ENCODE results near the gene SLC4A9. TPM values are rescaled to one million over a fixed set of nuclear protein-coding genes. Genes with fewer than 3 reads are reported as not detected.

Gene SLC4A9
- total and polyA plus RNA-seq, 8 donors: 0.12 to 1.0 (median 0.32) TPM; not detected in 2

GRCh38 chr5:140424135-140424534, 64.1 kb downstream of the SLC4A9 start:
- no peak for DNase-seq
- Histone ChIP-seq H3K27me3 (no peaks in the 10 kb centered on the region), H3K27ac (no peak overlapping the region), H3K4me3 (no peak overlapping the region), H3K36me3 (no peaks in the 10 kb centered on the region), H3K4me1 (peaks cover 0 to 18% (median 8%) of the 10 kb centered on the region in 3 donors), H3K9me3 (no peaks in the 10 kb centered on the region)
- intact Hi-C loops (cut with DNase I): no loop called here
- no peak for TF ChIP-seq CTCF (IDR thresholded peaks at IDR 0.05)
- ATAC-seq: no peak
- no peak for FAIRE-seq
- 63 to 64% methylated on average over 3 of the region's 3 CpGs for WGBS, 2 donors

Other genes with a start within 250 kb of the SLC4A9 start
- gene PURA, start 246.1 kb upstream of the SLC4A9 start, total RNA-seq: 10 to 100 TPM in 3 of 6 donors, 1 to 10 TPM in 3; 8.3 to 17.2 (median 11.1) TPM
- 1 to 10 TPM; 3.2 to 3.9 TPM for gene PURA, start 246.1 kb upstream of the SLC4A9 start, polyA plus RNA-seq
- 1 to 10 TPM; 2.6 to 8.0 (median 5.8) TPM for gene IGIP, start 234.3 kb upstream of the SLC4A9 start, total RNA-seq
- 1 to 10 TPM; 3.8 to 7.0 TPM for gene IGIP, start 234.3 kb upstream of the SLC4A9 start, polyA plus RNA-seq
- gene CYSTM1, start 185.0 kb upstream of the SLC4A9 start, total RNA-seq: 10 to 100 TPM; 30.2 to 66.2 (median 44.9) TPM
- gene CYSTM1, start 185.0 kb upstream of the SLC4A9 start, polyA plus RNA-seq: 100 to 1,000 TPM in 1 of 2 donors, 10 to 100 TPM in 1; 80.6 to 185 TPM
- 10 to 100 TPM; 10.5 to 26.3 (median 15.0) TPM for gene PFDN1, start 57.1 kb upstream of the SLC4A9 start, total RNA-seq
- gene PFDN1, start 57.1 kb upstream of the SLC4A9 start, polyA plus RNA-seq: 10 to 100 TPM; 38.9 to 43.9 TPM
- gene HBEGF, start 13.6 kb upstream of the SLC4A9 start, total RNA-seq: 1 to 10 TPM in 5 of 6 donors, under 1 TPM in 1; 0.97 to 5.0 (median 1.7) TPM
- 1 to 10 TPM; 1.9 to 3.1 TPM for gene HBEGF, start 13.6 kb upstream of the SLC4A9 start, polyA plus RNA-seq
- gene ANKHD1, start 41.6 kb downstream of the SLC4A9 start, total RNA-seq: 10 to 100 TPM; 56.0 to 77.7 (median 64.0) TPM
- 10 to 100 TPM; 56.4 to 76.1 TPM for gene ANKHD1, start 41.6 kb downstream of the SLC4A9 start, polyA plus RNA-seq
- 10 to 100 TPM in 4 of 6 donors, 1 to 10 TPM in 2; 7.2 to 19.9 (median 12.1) TPM for gene EIF4EBP3, start 187.5 kb downstream of the SLC4A9 start, total RNA-seq
- gene EIF4EBP3, start 187.5 kb downstream of the SLC4A9 start, polyA plus RNA-seq: 10 to 100 TPM; 52.7 to 55.5 TPM
- gene SRA1, start 197.3 kb downstream of the SLC4A9 start, total RNA-seq: 10 to 100 TPM in 4 of 6 donors, 1 to 10 TPM in 2; 7.0 to 14.3 (median 11.2) TPM
- 10 to 100 TPM; 20.5 to 29.7 TPM for gene SRA1, start 197.3 kb downstream of the SLC4A9 start, polyA plus RNA-seq
- gene APBB3, start 204.4 kb downstream of the SLC4A9 start, total RNA-seq: 10 to 100 TPM in 4 of 6 donors, 1 to 10 TPM in 2; 8.1 to 20.0 (median 12.7) TPM
- gene APBB3, start 204.4 kb downstream of the SLC4A9 start, polyA plus RNA-seq: 10 to 100 TPM; 48.1 to 51.0 TPM
- 10 to 100 TPM; 17.0 to 36.5 (median 26.4) TPM for gene SLC35A4, start 204.6 kb downstream of the SLC4A9 start, total RNA-seq
- gene SLC35A4, start 204.6 kb downstream of the SLC4A9 start, polyA plus RNA-seq: 10 to 100 TPM; 19.5 to 24.9 TPM